HEK293 (cell line): ENCODE results near the gene GALNT8.

Source experiments
- AEBP2 ChIP-seq: fragments of 450-650 bp; formaldehyde crosslinking; IDR thresholded peaks from 2 replicates; pipeline ENCODE4 v1.5.1; 2016; ENCODE audit warnings: missing biosample characterization, missing genetic modification characterization, borderline replicate concordance
- CTCF ChIP-seq: fragments of 450-650 bp; formaldehyde crosslinking; IDR thresholded peaks from 2 replicates; pipeline ENCODE4 v1.5.1; 2016; ENCODE audit warnings: missing biosample characterization, missing genetic modification characterization
- ELK4 ChIP-seq: IDR thresholded peaks from 2 replicates; pipeline ENCODE4 v1.6.1; 2011; ENCODE audit warnings: mild to moderate bottlenecking, low read depth, low read length, borderline replicate concordance
- ZBTB1 ChIP-seq: fragments of 450-650 bp; formaldehyde crosslinking; IDR thresholded peaks from 2 replicates; pipeline ENCODE4 v1.5.1; 2016; ENCODE audit warnings: missing biosample characterization, missing genetic modification characterization
- ZBTB49 ChIP-seq: fragments of 450-650 bp; formaldehyde crosslinking; IDR thresholded peaks from 2 replicates; pipeline ENCODE4 v1.5.1; 2016; ENCODE audit warnings: missing biosample characterization, missing genetic modification characterization, low read depth
- ZNF121 ChIP-seq: fragments of 450-650 bp; formaldehyde crosslinking; IDR thresholded peaks from 2 replicates; pipeline ENCODE4 v1.5.1; 2016; ENCODE audit warnings: missing biosample characterization, missing genetic modification characterization
- ZNF239 ChIP-seq: fragments of 450-650 bp; formaldehyde crosslinking; IDR thresholded peaks from 2 replicates; pipeline ENCODE4 v1.5.1; 2016; ENCODE audit warnings: missing biosample characterization, missing genetic modification characterization
- ZNF324 ChIP-seq: fragments of 450-650 bp; formaldehyde crosslinking; IDR thresholded peaks from 2 replicates; pipeline ENCODE4 v1.5.1; 2016; ENCODE audit warnings: missing biosample characterization, missing genetic modification characterization
- ZNF548 ChIP-seq: fragments of 450-650 bp; formaldehyde crosslinking; IDR thresholded peaks from 2 replicates; pipeline ENCODE4 v1.5.1; 2016; ENCODE audit warnings: missing biosample characterization, missing genetic modification characterization
- ZSCAN4 ChIP-seq: fragments of 450-650 bp; formaldehyde crosslinking; IDR thresholded peaks from 2 replicates; pipeline ENCODE4 v1.5.1; 2017; ENCODE audit warnings: missing biosample characterization, missing genetic modification characterization

- TF ChIP-seq CTCF (tag by site-specific recombination) (no peak), ZNF121 (no peak), ELK4 (no peak), AEBP2 (tag by site-specific recombination) (no peak), ZNF324 (tag by site-specific recombination) (no peak), ZNF239 (no peak), ZBTB1 (no peak), ZBTB49 (tag by site-specific recombination) (no peak), ZSCAN4 (tag by site-specific recombination) (no peak), ZNF548 (tag by site-specific recombination) (no peak)
These were observed 76.0 kb downstream of the GALNT8 start for GRCh38 chr12:4796216-4796615.
